GM13977 (cell line): ENCODE measurements around the gene DMXL1.
A peak's percentile ranks its signal among the peaks of the same experiment; 100 is the strongest.
"Not testable (repeated sequence)": the region's sequence is repeated elsewhere in the genome, so short reads cannot be mapped to it uniquely, and the experiment has no call there.

Experiments
- DNase-seq: peaks from one replicate; pipeline ENCODE4 v3.0.0; 2012; ENCODE audit warnings: low spot score
- in situ Hi-C: fragments of 300-500 bp; cut with MboI; formaldehyde crosslinking; loops from one replicate; pipeline ENCODE4 v1.12.0; 2022; ENCODE audit warnings: low sequenced_read_pairs, low pct_unique_long_range_greater_than_20kb, mixed read lengths, inconsistent platforms; ENCODE audit not compliant: unreplicated experiment
- TF ChIP-seq, protein P1 (sequence below): IDR thresholded peaks from 2 replicates; pipeline ENCODE4 v1.5.1; 2012; ENCODE audit warnings: mild to moderate bottlenecking, control low read depth; ENCODE audit not compliant: insufficient read depth; ENCODE audit errors: extremely low read depth, missing control alignments

The DMXL1 gene

GRCh38 chr5:119063579-119064379, 7.1 kb upstream of the DMXL1 start:
- in situ Hi-C loops = no loop called here
- TF ChIP-seq, protein P1, sequence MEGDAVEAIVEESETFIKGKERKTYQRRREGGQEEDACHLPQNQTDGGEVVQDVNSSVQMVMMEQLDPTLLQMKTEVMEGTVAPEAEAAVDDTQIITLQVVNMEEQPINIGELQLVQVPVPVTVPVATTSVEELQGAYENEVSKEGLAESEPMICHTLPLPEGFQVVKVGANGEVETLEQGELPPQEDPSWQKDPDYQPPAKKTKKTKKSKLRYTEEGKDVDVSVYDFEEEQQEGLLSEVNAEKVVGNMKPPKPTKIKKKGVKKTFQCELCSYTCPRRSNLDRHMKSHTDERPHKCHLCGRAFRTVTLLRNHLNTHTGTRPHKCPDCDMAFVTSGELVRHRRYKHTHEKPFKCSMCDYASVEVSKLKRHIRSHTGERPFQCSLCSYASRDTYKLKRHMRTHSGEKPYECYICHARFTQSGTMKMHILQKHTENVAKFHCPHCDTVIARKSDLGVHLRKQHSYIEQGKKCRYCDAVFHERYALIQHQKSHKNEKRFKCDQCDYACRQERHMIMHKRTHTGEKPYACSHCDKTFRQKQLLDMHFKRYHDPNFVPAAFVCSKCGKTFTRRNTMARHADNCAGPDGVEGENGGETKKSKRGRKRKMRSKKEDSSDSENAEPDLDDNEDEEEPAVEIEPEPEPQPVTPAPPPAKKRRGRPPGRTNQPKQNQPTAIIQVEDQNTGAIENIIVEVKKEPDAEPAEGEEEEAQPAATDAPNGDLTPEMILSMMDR = no peak
- DNase-seq = no peak

GRCh38 chr5:119067450-119067849, 3.4 kb upstream of the DMXL1 start:
- in situ Hi-C loops = no loop called here
- DNase-seq = no peak
- TF ChIP-seq, protein P1 = no peak

GRCh38 chr5:119070578-119070827, 384 bp upstream of the DMXL1 start:
- no peak for DNase-seq
- in situ Hi-C loops = no loop called here
- TF ChIP-seq, protein P1 = no peak

DNA sequence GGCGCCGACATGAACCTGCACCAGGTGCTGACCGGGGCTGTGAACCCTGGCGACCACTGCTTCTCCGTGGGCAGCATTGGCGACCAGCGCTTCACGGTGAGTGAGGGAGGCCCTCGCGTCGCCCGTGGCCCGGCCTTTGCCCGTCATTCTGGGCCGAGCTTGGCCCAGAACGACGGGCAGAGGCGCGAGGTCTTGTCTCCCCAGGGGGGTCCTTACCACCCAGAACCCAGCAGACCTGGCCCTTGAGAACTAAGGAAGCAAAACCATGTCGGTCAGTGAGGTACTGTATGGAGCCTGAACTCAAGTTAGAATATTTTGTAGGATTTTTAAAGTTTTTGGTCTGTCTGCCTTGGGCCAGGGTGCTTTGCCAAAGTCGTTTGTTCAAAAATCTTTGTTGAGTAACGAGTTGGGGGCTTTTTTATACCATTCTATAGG, 691 bp downstream of the DMXL1 start:
- no peak for DNase-seq
- in situ Hi-C loops = no loop called here
- TF ChIP-seq, protein P1 = no peak

DNA sequence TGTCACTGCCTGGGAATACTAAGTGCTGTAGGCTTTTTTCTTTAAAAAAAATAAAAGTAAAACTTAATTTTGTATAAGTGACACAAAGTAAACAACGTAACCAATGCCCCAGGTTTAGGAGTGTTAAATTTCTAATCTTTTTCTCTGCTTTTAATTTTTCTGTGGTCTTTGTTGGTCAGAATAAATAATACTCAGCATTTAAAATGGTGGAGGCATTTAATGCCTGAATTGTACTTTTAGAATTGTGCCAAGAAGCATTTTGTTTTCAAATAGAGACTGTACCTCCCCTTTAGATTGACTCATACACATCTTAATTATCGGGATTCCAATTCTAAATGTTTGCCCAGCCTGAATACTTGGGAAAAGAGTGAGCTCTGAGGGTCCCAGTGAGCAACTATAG, 1.6 kb downstream of the DMXL1 start:
- no peak for DNase-seq
- TF ChIP-seq, protein P1 = no peak
- in situ Hi-C loops = no loop called here

DNA sequence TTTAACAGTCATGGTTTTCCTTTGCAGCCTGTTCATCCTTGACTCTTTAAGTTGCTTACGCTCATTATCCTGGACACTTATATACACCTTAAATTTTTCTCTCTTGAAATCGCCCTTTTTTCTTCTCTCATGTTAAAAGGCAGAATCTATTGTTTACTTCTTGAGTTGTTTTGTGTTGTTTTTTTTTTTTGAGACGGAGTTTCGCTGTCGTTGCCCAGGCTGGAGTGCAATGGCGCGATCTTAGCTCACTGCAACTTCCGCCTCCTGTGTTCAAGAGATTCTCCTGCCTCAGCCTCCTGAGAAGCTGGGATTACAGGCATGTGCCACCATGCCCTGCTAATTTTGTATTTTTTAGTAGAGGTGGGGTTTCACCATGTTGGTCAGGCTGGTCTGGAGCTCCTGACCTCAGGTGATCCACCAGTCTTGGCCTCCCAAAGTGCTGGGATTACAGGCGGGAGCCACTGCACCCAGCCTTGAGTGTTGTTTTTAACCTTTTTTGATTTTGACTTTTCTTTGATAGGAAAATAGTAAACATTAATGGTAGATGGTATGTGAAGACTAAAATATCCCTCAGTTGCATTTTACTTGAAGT, 3.0 kb downstream of the DMXL1 start:
- DNase-seq, in situ Hi-C loops: not testable (repeated sequence)

DNA sequence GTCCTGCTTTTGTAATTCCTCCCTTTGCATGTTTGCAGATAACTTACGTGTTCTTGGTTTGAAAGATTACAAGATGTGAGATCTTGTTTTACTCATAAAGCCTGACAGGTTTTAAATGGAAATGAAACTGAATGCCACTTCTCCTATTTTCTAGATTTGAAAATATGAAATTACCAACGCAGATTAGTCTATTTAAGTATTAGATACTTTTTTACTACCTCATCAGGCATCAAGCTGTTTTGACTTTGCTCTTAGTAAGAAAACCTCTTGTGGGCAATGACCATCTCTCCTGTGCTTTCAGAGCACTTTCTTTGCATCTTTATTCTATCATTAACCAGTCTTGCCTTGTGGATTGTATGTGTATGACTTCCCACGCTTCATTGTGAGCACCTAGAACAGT, 3.5 kb downstream of the DMXL1 start:
- in situ Hi-C loops = no loop called here
- DNase-seq = peak; percentile 28
- TF ChIP-seq, protein P1 = no peak

GRCh38 chr5:119075269-119075668, 4.4 kb downstream of the DMXL1 start:
- in situ Hi-C loops, DNase-seq: not testable (repeated sequence)
